GM19455 (cell line): ENCODE measurements around the gene GRID1.
A peak's percentile ranks its signal among the peaks of the same experiment; 100 is the strongest.

Source experiments
- ATAC-seq: cut with Tn5 transposase; IDR thresholded peaks from one replicate; pipeline ENCODE4 v1.9.1; 2021; ENCODE audit not compliant: unreplicated experiment

GRID1 gene

GRCh38 chr10:86340176-86340990 lies 26.2 kb downstream of the GRID1 start:
- no peak for ATAC-seq

GRCh38 chr10:86339226-86339865 lies 27.2 kb downstream of the GRID1 start:
- no peak for ATAC-seq

- peak; percentile 57 for ATAC-seq
Observed at GRCh38 chr10:86337121-86337601, 29.4 kb downstream of the GRID1 start.

- no peak for ATAC-seq
Observed at GRCh38 chr10:86336341-86336740, 30.3 kb downstream of the GRID1 start.

GRCh38 chr10:86335831-86336230 lies 30.8 kb downstream of the GRID1 start:
- no peak for ATAC-seq

GRCh38 chr10:86335257-86335656 lies 31.3 kb downstream of the GRID1 start:
- no peak for ATAC-seq

- no peak for ATAC-seq
Observed at GRCh38 chr10:86334488-86335085, 32.0 kb downstream of the GRID1 start.

GRCh38 chr10:86333826-86334487 lies 32.6 kb downstream of the GRID1 start:
- no peak for ATAC-seq

- no peak for ATAC-seq
Observed at GRCh38 chr10:86331861-86332260, 34.7 kb downstream of the GRID1 start.

- ATAC-seq, result no peak
Observed at GRCh38 chr10:86330778-86331763, 35.5 kb downstream of the GRID1 start.

GRCh38 chr10:86329896-86330680 lies 36.5 kb downstream of the GRID1 start:
- no peak for ATAC-seq

GRCh38 chr10:86329093-86329710 lies 37.4 kb downstream of the GRID1 start:
- ATAC-seq, result no peak

GRCh38 chr10:86327954-86328725 lies 38.5 kb downstream of the GRID1 start:
- ATAC-seq, result no peak

GRCh38 chr10:86325158-86325557 lies 41.4 kb downstream of the GRID1 start:
- ATAC-seq, result no peak

- ATAC-seq, result no peak
Observed at GRCh38 chr10:86321568-86321967, 45.0 kb downstream of the GRID1 start.

- ATAC-seq, result no peak
Observed at GRCh38 chr10:86319676-86320075, 46.9 kb downstream of the GRID1 start.

GRCh38 chr10:86317949-86318725 lies 48.5 kb downstream of the GRID1 start:
- no peak for ATAC-seq
